ENCODE data around the gene PCAT7. TPM values are rescaled to one million over a fixed set of nuclear protein-coding genes. Genes with fewer than 3 reads are reported as not detected.

PCAT7 gene
- total and polyA plus RNA-seq, 2 of the 4 experiments (the other 2 are of a cell fraction): not detected

- BruUV-seq (replicated peaks): no TSS peak
- H3K9me3 ChIP-seq (ENCODE audit: control insufficient read depth, insufficient read depth, low read length): no peaks in the 10 kb centered on the region
- H3K4ac ChIP-seq (ENCODE audit: low read depth, low read length): no peak overlapping the region
- no peak overlapping the region for H3K23ac ChIP-seq (ENCODE audit: low read depth, low read length)
- no peak for ATAC-seq (ENCODE audit: low read depth)
- TF ChIP-seq FOS (IDR thresholded peaks at IDR 0.05; ENCODE audit: low read depth, low read length): no peak
- TF ChIP-seq CTCF (conservative IDR thresholded peaks at IDR 0.05; ENCODE audit: low read depth, low read length): no peak
- TF ChIP-seq SMC3 (IDR thresholded peaks at IDR 0.05; ENCODE audit: low read depth, low read length): no peak
- no peak for TF ChIP-seq MXI1 (IDR thresholded peaks at IDR 0.05; ENCODE audit: borderline replicate concordance, low read depth, low read length)
- no peak for TF ChIP-seq MAZ (IDR thresholded peaks at IDR 0.05; ENCODE audit: borderline replicate concordance, low read depth, low read length)
- no peak for TF ChIP-seq CHD1 (IDR thresholded peaks at IDR 0.05; ENCODE audit: low read depth, low read length)
- TF ChIP-seq MAFK (IDR thresholded peaks at IDR 0.05; ENCODE audit: low read depth, low read length): no peak
- no peak for TF ChIP-seq RCOR1 (IDR thresholded peaks at IDR 0.05; ENCODE audit: insufficient replicate concordance, low read length)
- TF ChIP-seq BHLHE40 (IDR thresholded peaks at IDR 0.05; ENCODE audit: low read depth, low read length): no peak
- TF ChIP-seq USF2 (IDR thresholded peaks at IDR 0.05; ENCODE audit: low read depth, low read length): no peak
- TF ChIP-seq ELK1 (IDR thresholded peaks at IDR 0.05; ENCODE audit: borderline replicate concordance, low read depth, low read length): no peak
- no peak for TF ChIP-seq CEBPB (IDR thresholded peaks at IDR 0.05; ENCODE audit: low read depth, low read length)
- no peak for TF ChIP-seq NFE2L2 (IDR thresholded peaks at IDR 0.05; ENCODE audit: low read depth, low read length)
- in situ Hi-C loops (cut with MboI; ENCODE audit: low sequenced_read_pairs) (no loop called here), dilution Hi-C loops (cut with HindIII; ENCODE audit: low sequenced_read_pairs, unreplicated experiment) (no loop called here), intact Hi-C loops (cut with micrococcal nuclease) (no loop called here)
- H2BK20ac ChIP-seq (ENCODE audit: low read depth, low read length): no peak overlapping the region
- H4K8ac ChIP-seq (ENCODE audit: low read depth in 2 of 2, low read length in 2 of 2): no peak overlapping the region
- H2AFZ ChIP-seq (replicated peaks; ENCODE audit: low read length, poor library complexity): no peak overlapping the region
- no peak overlapping the region for H3K56ac ChIP-seq (ENCODE audit: extremely low read depth, insufficient read depth, low read length)
- H4K20me1 ChIP-seq (ENCODE audit: insufficient read depth, low read length): no peaks in the 10 kb centered on the region
- no peak overlapping the region for H2BK120ac ChIP-seq (ENCODE audit: low read depth, low read length)
- no peak overlapping the region for H2AK5ac ChIP-seq (ENCODE audit: low read depth, low read length)
- no peak overlapping the region for H2BK15ac ChIP-seq (ENCODE audit: low read depth, low read length)
- H4K5ac ChIP-seq (ENCODE audit: low read depth, low read length): no peak overlapping the region
- no peaks in the 10 kb centered on the region for H3K79me1 ChIP-seq (ENCODE audit: low read depth in 1 of 2, low read length in 2 of 2)
- CTCF ChIA-PET: no interaction called here
- POLR2A ChIA-PET (ENCODE audit: unreplicated experiment): no interaction called here
- no peaks in the 10 kb centered on the region for H3K9me1 ChIP-seq (ENCODE audit: insufficient read depth, low read length)
- H2AK9ac ChIP-seq (replicated peaks; ENCODE audit: low read depth, low read length, poor library complexity): no peak overlapping the region
- no peak overlapping the region for H3K27ac ChIP-seq (ENCODE audit: insufficient read depth, low read length)
- no peak overlapping the region for H3K14ac ChIP-seq (replicated peaks; ENCODE audit: low read depth, low read length)
- no peak overlapping the region for H3K18ac ChIP-seq (ENCODE audit: low read depth, low read length)
- H3K36me3 ChIP-seq (ENCODE audit: control insufficient read depth, insufficient read depth, low read length): no peaks in the 10 kb centered on the region
- H4K91ac ChIP-seq (ENCODE audit: insufficient read depth, low read depth, low read length): no peak overlapping the region
- no peaks in the 10 kb centered on the region for H3K4me1 ChIP-seq (ENCODE audit: control insufficient read depth, insufficient read depth, low read length)
- 67% methylated on average over 1 of the region's 9 CpGs; no CpG with 5 or more reads in 1 of the 2 experiments for WGBS, 2 experiments (ENCODE audit: extremely low coverage in 2 of 2, insufficient read length in 1 of 2)
- H3K27me3 ChIP-seq (ENCODE audit: control insufficient read depth, insufficient read depth, low read length): peaks cover 5% of the 10 kb centered on the region; the same call in 1 of the 2 replicates
- no peak for DNase-seq
- H3K9ac ChIP-seq (ENCODE audit: low read depth, low read length): no peak overlapping the region
- no peak overlapping the region for H2BK5ac ChIP-seq (ENCODE audit: low read depth, low read length, poor library complexity, severe bottlenecking)
- H3K4me3 ChIP-seq (ENCODE audit: insufficient read depth, low read depth, low read length): no peak overlapping the region
- H3K4me2 ChIP-seq (ENCODE audit: low read depth, low read length): no peak overlapping the region
Measured at GRCh38 chr9:94588681-94589080, 33.8 kb downstream of the PCAT7 start.

Data from IMR-90 (cell line).